Upper lobe of left lung (tissue), 4 donors: Measurements from ENCODE around the gene PRLH.

Experiments
- POLR2A ChIP-seq, 4 donors: fragments of 450-650 bp; IDR thresholded peaks; one replicate each; pipeline ENCODE4 v1.5.1; 2016 to 2017; ENCODE audit warnings: antibody characterized with exemption in 4 of 4, mild to moderate bottlenecking in 2 of 4
- TF ChIP-seq, protein P1 (sequence below), 6 experiments: fragments of 450-650 bp in 4 of 6; fragments of 200-600 bp in 2 of 6; sonication (generic) in 2 of 6; IDR thresholded peaks; one replicate each; pipeline ENCODE4 v1.5.1; 2016 to 2019; ENCODE audit warnings: antibody characterized with exemption in 6 of 6

DNA sequence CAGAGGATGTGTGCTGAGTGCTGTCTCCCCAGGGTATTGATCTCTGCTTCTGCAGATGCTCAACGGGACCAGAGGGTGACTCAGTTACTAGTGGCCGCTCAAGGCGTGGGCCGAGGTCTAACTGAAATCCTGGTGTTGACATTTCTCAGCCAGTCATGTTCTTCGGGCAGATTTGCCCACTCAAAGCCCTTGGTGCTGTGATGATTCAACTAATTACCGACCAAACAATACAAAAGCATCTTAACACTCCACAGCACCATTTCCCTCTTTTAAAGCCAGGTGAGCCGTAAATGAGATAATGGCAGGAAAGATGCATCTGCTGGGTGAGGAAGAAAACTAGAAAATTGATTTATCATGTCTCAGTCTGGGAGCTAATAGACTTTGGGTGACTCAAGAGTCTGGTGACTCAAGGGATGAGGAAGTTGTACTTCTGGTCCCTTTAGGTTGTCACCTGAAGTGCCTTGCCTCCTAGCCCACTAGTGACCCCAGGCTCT, 32.7 kb upstream of the PRLH start:
- TF ChIP-seq POLR2A (IDR thresholded peaks at IDR 0.05): no peak
- TF ChIP-seq, protein P1, sequence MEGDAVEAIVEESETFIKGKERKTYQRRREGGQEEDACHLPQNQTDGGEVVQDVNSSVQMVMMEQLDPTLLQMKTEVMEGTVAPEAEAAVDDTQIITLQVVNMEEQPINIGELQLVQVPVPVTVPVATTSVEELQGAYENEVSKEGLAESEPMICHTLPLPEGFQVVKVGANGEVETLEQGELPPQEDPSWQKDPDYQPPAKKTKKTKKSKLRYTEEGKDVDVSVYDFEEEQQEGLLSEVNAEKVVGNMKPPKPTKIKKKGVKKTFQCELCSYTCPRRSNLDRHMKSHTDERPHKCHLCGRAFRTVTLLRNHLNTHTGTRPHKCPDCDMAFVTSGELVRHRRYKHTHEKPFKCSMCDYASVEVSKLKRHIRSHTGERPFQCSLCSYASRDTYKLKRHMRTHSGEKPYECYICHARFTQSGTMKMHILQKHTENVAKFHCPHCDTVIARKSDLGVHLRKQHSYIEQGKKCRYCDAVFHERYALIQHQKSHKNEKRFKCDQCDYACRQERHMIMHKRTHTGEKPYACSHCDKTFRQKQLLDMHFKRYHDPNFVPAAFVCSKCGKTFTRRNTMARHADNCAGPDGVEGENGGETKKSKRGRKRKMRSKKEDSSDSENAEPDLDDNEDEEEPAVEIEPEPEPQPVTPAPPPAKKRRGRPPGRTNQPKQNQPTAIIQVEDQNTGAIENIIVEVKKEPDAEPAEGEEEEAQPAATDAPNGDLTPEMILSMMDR (IDR thresholded peaks at IDR 0.05): no peak
